ENCODE results near the gene IPCEF1. TPM values are rescaled to one million over a fixed set of nuclear protein-coding genes. Genes with fewer than 3 reads are reported as not detected.

Gene IPCEF1
- total and polyA plus RNA-seq, 7 donors = 0.03 to 0.46 (median 0.24) TPM

DNA sequence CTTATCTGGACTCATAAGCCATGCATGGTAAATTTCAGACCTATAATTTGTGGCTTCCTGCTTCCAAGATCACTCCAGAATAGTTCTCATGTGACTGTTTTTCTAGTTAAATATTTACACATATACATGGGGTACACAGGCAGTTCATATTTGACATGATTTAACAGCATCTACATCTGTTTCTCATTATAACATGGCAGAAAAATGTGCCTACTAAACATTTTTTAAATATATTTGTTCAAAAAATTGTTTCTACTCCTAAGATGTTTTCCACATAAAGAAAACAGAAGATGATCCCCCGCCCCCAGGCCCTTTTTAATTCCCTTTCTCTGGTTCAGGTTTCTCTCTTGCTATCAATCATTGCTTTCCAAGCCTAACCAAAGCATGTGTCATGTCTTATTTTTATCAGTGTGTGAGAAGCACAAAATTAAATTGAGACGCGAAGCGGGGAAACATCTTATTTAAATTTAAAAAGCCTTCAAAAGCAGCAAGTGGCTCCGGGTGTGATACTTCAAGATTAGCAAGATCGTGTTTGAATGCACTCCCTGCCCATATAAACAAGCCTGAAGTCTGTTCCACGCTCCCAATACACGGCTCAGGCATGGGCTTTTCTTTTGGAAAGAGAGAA, 37.3 kb downstream of the IPCEF1 start:
- 24 to 30% (median 29%) methylated on average over 8 of the region's 8 CpGs for WGBS, 3 donors
- ATAC-seq (no peak), DNase-seq (no peak)
- no peaks in the 10 kb centered on the region for H3K4me1 ChIP-seq
- no peak overlapping the region for H3K27ac ChIP-seq
- H3K4me3 ChIP-seq = no peak overlapping the region
- intact Hi-C loops (cut with DNase I) = no loop called here
- no peaks in the 10 kb centered on the region for H3K36me3 ChIP-seq (ENCODE audit: insufficient read depth in 1 of 2, low read depth in 1 of 2)
- no peaks in the 10 kb centered on the region for H3K27me3 ChIP-seq (ENCODE audit: insufficient read depth in 3 of 3, low read length in 2 of 3)
- TF ChIP-seq, protein P1, sequence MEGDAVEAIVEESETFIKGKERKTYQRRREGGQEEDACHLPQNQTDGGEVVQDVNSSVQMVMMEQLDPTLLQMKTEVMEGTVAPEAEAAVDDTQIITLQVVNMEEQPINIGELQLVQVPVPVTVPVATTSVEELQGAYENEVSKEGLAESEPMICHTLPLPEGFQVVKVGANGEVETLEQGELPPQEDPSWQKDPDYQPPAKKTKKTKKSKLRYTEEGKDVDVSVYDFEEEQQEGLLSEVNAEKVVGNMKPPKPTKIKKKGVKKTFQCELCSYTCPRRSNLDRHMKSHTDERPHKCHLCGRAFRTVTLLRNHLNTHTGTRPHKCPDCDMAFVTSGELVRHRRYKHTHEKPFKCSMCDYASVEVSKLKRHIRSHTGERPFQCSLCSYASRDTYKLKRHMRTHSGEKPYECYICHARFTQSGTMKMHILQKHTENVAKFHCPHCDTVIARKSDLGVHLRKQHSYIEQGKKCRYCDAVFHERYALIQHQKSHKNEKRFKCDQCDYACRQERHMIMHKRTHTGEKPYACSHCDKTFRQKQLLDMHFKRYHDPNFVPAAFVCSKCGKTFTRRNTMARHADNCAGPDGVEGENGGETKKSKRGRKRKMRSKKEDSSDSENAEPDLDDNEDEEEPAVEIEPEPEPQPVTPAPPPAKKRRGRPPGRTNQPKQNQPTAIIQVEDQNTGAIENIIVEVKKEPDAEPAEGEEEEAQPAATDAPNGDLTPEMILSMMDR (IDR thresholded peaks at IDR 0.05) = no peak
- H3K9me3 ChIP-seq = no peaks in the 10 kb centered on the region

DNA sequence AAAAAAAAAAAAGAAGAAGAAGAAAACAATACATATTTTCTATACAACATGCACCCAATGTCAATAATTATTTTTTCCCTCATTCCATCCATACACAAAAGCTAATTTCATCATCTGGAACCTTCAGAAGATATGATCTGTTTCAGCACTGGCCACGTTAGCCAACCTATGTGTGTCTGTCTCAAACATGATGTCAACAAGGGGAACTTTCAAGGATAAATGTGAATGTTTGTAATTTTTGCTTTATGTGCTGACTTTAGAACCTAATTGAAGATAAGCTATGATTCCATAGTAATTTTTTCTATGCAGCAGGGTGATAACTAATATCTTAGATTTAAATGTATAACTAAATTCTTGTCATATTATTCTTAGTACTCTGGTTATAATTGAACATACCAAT, 37.9 kb downstream of the IPCEF1 start:
- Histone ChIP-seq H3K36me3 (ENCODE audit: insufficient read depth in 1 of 2, low read depth in 1 of 2) (no peaks in the 10 kb centered on the region), H3K9me3 (no peaks in the 10 kb centered on the region), H3K27me3 (ENCODE audit: insufficient read depth in 3 of 3, low read length in 2 of 3) (no peaks in the 10 kb centered on the region), H3K27ac (no peak overlapping the region), H3K4me3 (no peak overlapping the region), H3K4me1 (no peaks in the 10 kb centered on the region)
- intact Hi-C loops (cut with DNase I) = no loop called here
- TF ChIP-seq, protein P1 (IDR thresholded peaks at IDR 0.05) = no peak
- ATAC-seq (no peak), DNase-seq (no peak)
- WGBS, 3 donors = 78 to 92% (median 84%) methylated on average over 1 of the region's 1 CpG

DNA sequence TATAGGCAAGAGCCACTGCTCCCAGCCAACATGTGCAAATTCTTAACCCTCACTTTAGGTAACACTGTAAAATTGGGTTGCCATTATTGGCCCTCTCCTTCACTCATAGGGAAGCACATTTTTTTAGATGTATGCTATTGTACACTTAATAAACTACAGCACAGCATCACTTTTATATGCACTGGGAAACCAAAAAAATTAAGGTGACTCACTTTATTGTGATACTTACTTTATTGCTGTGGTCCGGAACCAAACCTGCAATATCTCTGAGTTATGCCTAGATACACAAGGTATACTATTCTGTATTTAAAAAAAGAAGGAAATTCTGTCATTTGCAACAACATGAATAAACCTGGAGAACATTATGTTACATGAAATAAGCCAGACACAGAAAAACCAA, 40.5 kb downstream of the IPCEF1 start:
- Histone ChIP-seq H3K27me3 (ENCODE audit: insufficient read depth in 3 of 3, low read length in 2 of 3) (no peaks in the 10 kb centered on the region), H3K27ac (no peak overlapping the region), H3K4me1 (no peaks in the 10 kb centered on the region), H3K36me3 (ENCODE audit: insufficient read depth in 1 of 2, low read depth in 1 of 2) (no peaks in the 10 kb centered on the region), H3K9me3 (no peaks in the 10 kb centered on the region), H3K4me3 (no peak overlapping the region)
- DNase-seq (no peak), ATAC-seq (no peak)
- intact Hi-C loops (cut with DNase I) = no loop called here
- TF ChIP-seq, protein P1 (IDR thresholded peaks at IDR 0.05) = no peak
- 94 to 100% (median 100%) methylated on average over 1 of the region's 1 CpG for WGBS, 3 donors

DNA sequence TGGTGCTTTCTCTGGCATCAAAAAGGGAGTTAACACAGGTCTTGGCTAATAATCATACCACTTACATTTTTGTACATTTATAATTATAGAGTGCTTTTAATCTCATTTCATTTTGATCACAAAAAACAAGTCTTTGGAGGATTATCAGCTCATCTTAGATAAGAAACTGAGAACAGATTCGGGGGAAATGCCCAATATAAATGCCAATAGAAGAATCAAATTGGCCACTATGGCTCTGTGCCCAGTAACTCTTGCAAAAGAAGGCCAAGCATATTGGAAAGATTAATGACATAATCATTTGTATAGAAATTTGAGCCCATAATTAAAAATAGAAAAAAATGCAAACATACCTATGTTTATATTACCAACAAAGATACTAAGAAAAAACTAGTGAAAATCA, 42.5 kb downstream of the IPCEF1 start:
- no peaks in the 10 kb centered on the region for H3K36me3 ChIP-seq (ENCODE audit: insufficient read depth in 1 of 2, low read depth in 1 of 2)
- intact Hi-C loops (cut with DNase I) = no loop called here
- DNase-seq (no peak), ATAC-seq (no peak)
- no peaks in the 10 kb centered on the region for H3K9me3 ChIP-seq
- 50 to 65% (median 53%) methylated on average over 1 of the region's 1 CpG for WGBS, 3 donors
- no peaks in the 10 kb centered on the region for H3K4me1 ChIP-seq
- no peak overlapping the region for H3K27ac ChIP-seq
- TF ChIP-seq, protein P1 (IDR thresholded peaks at IDR 0.05) = no peak
- H3K27me3 ChIP-seq (ENCODE audit: insufficient read depth in 3 of 3, low read length in 2 of 3) = no peaks in the 10 kb centered on the region
- no peak overlapping the region for H3K4me3 ChIP-seq

DNA sequence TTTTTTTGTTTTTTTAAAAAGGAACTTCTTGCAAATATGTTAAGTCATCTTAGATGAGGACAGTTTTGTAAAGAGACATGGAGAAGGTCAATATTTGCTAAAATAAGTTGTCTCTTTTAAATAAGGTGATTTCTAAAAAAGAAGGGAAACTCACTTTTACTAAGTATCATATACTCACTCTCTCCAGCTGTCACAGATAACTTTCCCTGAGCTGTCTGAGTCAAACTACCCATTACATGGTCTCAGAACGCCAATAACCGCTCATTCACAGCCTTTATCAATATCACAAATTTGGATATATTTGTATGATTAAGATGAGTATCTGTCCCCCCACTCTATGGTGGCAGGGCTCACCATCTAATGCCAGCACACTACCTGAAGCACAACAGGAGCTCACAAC, 47.6 kb downstream of the IPCEF1 start:
- intact Hi-C loops (cut with DNase I) = no loop called here

More for the DNA sequence above, 47.6 kb downstream of the IPCEF1 start:
- H3K4me3 ChIP-seq = no peak overlapping the region
- no peaks in the 10 kb centered on the region for H3K4me1 ChIP-seq
- TF ChIP-seq, protein P1 (IDR thresholded peaks at IDR 0.05) = no peak
- no peak for DNase-seq
- H3K27ac ChIP-seq = no peak overlapping the region
- ATAC-seq = no peak
- H3K27me3 ChIP-seq (ENCODE audit: insufficient read depth in 3 of 3, low read length in 2 of 3) = no peaks in the 10 kb centered on the region
- 75 to 86% (median 85%) methylated on average over 2 of the region's 2 CpGs for WGBS, 3 donors
- H3K36me3 ChIP-seq (ENCODE audit: insufficient read depth in 1 of 2, low read depth in 1 of 2) = no peaks in the 10 kb centered on the region
- no peaks in the 10 kb centered on the region for H3K9me3 ChIP-seq
